NCI-H2107 (cell line): ENCODE data around the gene MARCHF6.
"Not testable (repeated sequence)": the region's sequence is repeated elsewhere in the genome, so short reads cannot be mapped to it uniquely, and the experiment has no call there.

Experiments used
- DNase-seq: peaks from one replicate; lab custom pipeline; 2025; lab: John Stamatoyannopoulos, UW

MARCHF6 gene

DNA sequence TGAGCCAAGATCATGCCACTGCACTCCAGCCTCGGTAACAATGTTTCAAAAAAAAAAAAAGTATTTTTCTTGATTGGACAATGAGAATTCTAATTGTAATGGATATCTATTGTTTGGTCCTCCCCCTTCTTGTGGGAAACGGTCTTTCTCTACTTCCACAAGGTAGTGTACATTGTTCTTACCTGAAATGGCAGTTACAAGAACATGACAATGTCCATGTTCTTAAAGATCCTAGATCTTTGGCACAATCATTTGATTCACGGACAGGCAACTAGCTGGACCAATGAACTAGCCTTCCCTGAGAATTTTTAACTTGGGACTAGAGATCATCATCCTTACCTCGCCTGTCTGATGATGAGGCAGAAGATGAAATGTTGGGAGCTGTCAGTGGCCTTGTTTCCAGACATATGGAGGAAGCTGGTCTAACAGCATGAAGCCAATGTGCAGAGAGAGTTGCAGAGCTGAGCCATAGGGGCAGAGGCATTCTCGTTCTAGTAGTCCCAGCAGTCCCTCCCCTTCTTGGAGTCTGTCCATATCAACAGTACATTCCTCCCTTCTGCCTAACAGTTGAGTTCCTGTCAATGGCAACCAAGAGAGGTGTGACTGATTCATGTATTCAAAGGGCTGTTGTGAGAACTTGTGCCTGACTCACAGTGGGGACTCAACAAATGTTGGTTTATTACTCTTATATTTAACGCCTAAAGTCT is 2.1 kb upstream of the MARCHF6 start:
- DNase-seq = no peak

DNA sequence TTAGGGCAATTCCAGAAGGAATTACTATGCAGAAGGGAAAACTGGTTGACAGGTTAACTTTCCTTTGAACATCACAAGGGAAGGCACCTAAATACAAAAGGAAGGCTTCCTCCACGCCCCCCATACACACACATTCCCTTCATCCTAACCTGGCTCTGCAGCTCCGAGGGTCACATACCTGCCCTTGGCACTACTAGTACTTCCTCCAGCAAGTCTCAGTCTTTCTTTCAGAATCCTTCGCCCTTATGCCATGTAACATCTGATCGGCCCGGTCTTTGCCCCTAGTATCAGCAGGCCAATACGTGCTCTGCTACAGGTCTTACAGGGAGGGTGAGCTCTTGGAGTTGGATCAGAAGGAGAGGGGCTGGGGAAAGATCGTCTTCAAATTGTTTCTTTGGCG is 1.6 kb upstream of the MARCHF6 start:
- no peak for DNase-seq

DNA sequence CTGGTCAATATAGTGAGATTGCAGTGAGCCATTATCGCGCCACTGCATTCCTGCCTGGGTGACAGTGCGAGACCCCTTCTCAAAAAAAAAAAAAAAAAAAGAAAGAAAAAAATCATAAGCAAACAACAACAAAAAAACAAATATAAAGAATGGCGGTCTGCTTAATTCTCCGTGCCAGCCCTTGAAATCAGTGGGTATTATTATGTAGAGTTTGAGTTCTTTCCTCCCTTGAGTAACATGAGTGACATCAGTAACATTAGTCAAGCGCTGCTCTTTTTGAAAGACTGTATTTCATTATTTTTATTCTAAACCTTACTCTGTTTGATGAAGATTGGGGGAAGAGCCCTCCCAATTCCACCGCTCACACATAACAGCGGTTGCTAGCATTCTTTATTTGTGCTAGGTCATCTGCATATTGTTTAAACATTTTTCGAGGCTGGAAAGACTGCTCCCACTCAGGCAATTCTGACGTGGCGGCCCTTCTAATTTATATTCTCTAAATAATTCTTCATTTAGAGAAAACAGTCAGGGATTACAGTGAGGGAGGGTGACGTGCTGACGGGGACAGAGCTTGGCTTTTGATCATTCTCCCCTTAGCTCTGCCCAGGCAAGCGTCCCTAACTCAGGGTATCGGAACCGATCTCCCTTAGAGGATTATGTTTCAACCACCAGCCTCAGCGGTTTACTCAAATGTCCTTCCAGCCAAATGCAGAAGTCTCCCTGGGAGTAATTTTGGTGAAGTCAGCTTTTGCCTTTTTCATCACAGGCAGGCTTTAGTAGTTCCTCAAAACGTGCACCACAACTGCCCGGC is 860 bp upstream of the MARCHF6 start:
- DNase-seq = peak; percentile 73

DNA sequence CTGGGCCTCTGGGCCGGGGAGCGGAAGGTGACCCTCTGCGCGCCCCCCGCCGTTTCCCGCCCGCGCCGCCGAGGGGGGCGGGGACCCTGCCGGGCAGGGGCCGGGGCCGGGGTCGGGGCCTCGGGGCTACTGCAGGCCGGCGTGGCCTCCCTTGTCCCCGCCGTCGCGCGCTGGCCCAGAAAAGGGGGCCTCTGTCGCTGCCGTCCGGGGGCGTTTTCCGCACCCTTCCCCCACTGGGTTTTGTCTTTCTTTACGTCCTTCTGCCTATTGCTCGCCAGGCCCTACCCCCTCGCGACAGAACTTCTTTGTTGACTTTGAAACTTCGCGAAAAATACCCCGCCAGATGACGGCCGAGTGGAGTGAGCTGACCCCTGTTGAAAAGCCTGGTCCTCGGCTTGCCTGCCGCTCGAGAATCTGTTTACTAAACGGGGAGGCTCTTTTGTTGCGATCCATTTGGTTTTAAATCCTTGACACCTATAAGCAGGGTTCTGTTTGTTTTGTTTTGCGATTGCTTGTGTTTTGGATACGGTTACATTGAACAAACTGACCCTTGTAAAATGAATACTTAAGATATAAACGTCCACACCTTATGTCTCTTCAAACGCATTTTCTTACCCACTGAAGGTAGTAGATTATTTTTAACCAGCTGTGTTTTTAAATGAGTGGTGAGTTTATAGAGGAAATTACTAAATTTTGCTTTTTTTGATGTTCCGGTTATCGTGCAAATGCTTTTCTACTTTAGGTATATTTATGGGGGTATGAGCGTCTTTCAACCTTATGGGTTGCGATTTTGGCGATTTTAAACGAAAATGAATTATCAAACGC is 765 bp downstream of the MARCHF6 start:
- no peak for DNase-seq

DNA sequence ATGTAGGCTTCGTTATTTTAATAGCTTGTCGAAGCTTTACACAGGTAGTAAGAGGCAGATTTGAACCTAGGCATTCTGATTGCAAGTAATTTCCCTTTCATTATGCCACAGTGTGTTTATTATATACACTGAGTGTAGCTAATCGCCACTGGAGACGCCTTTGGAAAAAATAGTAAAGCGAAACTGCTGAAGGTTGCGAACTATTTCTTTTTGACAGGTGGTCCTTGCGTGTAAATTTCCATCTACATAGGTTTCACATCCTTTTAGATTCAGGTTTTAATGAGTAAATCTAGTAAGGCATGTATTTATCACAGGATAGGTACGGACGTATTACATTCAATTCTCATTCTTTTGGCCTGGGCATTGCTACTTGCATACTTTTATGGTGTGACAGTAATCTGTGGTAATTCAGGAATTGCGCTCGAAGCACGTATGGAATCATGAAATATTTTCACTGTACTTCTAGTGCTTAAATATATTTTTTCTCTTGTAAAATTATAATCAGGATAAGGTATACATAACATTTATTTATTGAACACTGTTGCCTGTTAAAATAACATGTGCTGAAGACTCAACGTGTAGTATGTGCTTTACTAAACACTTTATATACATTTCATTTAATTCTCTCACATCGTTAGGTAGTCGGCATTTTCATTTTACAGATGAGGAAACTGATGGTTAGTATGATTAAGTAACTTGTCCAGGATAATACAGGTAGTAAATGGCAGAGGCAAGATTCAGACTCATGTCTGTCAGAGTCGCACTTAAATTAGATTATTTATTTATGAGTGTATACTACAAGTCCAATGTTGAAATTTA is 1.8 kb downstream of the MARCHF6 start:
- DNase-seq = no peak

DNA sequence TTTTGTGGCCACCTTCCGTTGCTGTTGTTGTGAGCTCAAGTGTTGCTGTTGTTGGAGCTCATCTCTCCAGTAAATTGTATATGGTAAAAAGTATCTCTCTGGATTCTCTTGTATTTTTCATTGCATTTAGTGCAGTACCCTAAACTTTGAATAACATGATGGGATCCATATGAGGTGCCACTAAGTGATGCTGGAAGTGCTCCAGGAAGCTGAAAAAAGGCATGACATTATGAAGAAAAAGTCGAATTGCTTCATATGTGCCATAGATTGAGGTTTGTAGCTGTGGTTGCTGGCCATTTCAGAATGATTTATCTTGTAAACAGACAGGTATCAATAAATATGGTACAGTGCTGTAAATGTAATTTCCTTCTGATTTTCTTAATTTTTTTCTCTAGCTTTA is 5.5 kb downstream of the MARCHF6 start:
- DNase-seq = no peak

DNA sequence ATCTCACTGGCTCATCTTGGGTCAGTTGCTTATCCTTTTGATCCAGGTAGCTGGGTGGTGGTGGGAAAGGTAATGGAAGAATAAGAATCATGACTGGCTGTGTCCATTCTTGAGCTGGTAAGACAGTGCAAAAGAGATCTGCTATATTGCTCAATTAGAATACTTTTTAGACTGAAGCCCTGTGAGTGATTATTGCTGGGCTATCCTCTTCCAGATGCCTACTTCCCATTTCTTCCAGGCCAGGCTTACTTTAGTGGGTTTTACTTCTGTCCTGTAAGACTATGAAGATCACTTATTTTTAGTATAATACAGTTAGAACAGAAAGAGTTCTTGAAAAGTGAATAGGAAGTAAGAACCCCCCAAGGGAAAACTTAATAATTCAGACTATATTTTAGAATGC is 7.2 kb downstream of the MARCHF6 start:
- no peak for DNase-seq

DNA sequence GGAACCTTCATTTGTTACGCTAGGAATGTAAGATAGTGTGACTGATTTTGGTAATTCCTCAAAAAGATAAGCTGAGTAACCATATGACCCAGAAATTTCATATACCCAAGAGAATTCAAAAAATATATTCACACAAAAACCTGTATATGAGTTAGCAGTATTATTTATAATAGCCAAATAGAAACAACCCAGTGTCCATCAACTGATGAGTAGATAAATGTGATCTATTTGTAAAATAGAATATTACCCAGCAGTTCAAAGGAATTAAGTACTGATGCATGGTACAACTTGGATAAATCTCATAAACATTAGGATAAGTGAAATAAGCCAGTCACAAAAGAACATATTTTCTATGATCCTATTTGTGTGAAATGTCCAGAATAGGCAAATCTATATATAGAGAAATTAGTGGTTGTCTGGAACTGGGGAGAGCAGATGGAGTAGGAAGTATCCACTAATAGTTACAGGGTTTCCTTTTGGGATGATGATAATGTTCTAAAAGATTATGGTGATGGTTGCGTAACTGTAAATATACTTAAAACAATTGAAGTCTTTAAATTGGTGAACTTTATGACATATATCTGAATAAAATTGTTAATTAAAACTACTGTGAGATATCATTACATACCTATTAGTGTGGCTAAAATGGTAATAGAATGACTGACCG is 10.2 kb downstream of the MARCHF6 start:
- DNase-seq = no peak

DNA sequence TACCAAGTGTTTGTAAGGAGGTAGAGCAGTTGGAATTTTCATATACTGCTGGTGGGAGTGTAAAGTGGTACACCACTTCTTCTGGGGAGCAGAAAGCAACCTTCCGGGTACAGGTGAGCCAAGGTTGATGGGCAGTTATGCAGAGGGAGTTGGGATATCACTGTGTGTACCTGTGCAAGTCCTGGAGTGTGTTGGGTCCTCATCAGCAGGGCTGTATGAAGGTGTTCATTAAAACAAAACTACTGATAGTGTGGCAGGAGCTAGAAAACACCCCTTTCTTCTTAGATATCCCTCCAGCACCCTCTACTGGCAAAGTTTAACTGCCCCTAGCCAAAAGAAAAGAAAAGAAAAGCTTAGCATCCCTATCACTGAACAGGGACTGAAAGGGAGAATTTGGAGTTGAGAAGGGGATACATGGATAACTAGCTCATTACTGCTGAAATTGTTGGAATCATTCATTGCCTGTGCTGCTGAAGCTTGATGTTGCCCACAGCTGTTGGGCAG is 10.7 kb downstream of the MARCHF6 start:
- no peak for DNase-seq

DNA sequence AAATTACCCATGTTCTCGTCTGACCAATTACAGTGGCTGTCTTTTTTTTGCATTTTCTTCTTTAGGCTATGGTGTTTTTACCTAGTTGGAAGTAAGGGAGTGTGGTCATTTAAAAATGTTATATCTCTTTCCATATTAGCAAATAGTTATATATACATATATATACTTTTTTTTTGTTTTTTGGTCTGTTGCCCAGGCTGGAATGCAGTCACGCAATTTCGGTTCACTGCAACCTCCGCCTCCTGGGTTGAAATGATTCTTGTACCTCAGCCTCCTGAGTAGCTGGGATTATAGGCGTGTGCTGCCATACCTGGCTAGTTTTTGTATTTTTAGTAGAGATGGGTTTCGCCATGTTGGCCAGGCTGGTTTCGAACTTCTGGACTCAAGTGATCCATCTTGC is 12.3 kb downstream of the MARCHF6 start:
- no peak for DNase-seq

DNA sequence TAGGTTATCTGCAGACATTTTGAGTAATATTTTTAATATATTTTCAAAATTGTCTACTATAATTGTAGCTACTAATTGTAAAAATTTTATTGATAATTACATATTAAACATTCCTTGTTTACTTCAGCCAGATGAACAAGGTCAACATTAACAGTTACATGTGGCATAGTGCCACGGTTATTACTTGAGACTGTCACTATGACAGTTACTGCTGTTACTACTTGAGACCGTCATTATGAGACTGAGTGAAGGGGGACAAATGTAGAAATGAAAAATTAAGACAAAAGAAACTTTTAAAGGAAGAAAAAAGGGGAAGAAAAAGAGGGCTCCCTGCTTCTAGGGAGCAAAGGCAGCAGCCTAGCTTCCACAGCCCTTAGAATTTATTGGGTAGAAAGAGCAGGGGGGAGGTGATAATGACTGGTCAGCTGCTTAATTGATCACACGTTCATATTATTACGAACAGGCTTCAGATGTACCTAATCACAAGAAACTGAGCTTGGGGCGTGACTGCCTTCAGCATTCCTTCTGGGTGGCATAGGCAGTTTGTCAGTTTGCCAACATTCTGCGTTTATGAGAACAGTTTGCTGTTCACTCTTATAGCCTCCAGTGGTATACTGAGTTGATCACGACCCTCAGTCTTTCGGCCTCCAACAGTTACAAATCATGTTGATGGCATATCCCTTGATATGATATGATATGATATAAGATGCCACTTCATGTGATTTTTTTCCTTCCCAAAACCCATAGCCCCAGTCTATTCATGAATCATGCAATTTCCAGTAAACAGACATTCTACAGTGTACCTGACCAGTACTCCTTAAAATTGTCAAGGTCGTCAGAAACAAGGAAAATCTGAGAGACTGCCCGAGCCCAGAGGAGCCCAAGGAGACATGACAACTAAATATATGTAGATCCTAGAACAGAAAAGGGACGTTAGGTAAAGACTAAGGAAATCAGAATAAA is 13.1 kb downstream of the MARCHF6 start:
- no peak for DNase-seq

DNA sequence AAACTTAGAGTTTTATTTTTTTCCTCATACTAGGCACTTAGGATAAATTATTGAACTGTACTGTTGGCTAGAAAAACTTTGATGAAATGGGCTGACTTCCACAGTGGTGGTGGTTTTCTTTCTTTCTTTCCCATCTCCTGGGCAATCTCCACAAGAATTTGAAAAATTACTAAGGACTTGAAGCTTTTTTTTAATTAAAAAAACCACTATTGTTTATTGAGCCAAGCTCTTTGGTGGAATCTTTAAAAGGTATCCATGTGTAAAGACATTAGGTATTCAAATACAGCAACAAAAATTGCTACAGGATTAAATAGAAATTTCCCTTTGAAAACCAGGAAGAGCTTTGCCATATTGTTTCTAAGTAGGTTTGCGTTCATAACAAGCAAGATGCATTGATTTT is 14.1 kb downstream of the MARCHF6 start:
- DNase-seq = no peak

DNA sequence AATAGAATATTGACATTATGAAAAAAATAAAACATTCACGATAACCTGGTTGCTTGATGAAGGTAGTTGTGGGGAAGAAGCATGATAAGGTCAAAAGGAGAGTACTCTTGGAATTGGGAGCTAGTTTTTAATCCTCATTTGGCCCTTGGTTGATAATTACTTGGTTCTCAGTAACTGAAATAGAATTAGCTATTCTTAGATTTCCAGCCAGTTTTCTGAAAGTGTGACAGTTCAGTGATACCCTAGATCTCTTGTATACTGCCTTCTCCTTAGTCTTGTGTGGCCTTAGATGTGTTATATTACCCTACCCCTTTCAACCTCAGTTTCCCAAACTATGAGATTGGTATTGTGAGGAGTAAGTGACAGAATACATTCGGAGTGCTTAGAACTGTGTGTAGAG is 17.4 kb downstream of the MARCHF6 start:
- DNase-seq = no peak

DNA sequence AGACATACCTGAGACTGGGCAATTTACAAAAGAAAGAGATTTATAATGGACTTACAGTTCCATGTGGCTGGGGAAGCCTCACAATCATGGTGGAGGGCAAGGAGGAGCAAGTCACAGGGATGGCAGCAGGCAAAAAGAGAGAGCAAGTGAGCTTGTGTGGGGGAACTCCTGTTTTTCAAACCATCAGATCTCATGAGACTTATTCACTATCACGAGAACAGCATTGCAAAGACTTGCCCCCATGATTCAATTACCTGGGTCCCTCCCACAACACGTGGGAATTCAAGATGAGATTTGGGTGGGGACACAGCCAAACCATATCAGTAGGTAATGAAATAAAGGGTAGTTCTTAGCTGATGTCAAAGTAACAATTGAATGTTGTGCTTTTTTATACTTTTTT is 17.9 kb downstream of the MARCHF6 start:
- DNase-seq = not testable (repeated sequence)

DNA sequence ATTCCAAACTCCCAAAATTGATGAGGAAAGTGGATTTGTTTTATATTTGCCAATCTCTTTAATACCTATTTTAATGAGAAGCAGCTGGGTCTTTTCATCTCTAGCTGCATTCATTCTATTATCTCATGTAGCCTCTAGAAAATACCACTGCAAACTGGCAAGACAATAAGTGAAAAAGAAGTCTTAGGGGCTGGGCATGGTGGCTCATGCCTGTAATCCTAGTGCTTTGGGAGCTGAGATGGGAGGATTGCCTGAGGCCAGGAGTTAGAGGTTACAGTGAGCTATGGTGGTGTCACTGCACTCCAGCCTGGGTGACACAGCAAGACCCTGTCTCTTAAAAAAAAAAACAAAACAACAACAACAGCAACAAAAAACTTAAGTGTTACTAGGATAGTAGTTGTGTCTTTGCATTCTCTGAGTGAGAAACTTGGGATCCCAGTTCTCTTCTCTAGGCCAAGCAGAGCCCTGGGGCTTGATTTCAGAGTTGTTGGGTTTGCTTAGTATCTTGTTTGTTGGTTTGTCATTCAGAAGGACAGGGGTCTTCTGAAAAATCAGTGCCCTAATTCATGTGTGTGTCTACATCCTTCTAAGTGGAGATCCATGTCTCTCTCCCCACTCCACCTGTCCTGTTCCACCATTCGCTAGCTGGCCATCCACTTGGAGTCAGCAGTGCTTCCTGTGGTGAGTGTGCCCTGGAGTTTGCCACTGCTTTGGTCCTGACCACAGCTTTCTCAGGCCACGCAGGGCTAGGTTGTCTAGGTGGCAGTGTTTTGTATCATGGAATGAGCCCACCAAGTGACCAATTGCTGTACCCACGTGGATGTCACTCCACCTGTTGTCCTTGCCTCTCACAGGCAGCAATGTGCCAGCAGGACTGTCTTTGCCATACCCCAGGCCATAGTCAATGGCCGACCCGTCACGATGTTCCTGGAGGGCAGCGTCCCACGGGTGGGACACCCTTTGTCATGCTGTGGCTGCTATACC is 19.5 kb downstream of the MARCHF6 start:
- no peak for DNase-seq

DNA sequence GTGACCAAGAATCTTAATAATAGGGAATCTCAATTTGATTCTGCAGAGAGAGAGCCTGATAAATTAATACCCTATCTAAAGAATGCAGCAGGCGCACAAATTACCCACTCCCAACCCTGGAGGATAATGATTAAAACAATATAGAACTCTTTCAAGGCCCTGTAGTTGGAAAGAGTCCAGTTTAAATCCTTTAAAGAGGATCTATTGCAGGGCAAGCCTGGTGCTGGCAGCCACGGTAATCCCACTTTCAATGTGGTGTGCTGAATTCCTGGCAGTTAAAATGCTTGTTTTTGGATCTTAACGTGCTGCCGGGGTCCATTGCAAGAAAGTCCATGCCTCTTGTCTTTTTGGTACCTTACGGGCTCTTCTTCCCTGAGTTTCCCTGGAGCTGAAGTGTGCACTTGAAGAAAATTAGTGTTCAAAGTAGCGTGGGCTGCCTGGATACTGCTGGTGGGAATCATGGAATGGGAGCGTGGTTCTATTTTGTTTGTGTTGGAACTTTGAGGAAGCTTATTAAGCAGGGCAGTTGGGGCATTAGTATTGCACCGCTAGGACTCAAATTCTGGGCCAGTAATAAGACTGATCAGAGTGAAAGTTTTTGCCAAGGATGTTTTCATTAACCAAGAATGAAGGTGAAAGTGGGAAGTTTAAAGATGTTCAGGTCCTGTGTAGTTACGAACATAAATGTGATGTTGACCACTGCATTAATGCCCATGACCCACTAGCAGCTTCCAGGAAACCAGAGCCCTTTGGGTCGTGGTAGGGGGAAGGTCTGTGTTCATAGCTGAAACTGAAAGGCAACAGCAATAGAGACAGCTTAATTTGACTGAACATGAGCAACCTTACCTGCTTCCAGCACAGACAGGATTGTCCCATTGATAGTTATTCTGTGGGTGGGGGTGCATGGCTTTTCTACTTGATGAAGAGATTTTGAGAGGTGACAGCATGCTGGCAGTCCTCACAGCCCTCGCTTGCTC is 20.8 kb downstream of the MARCHF6 start:
- no peak for DNase-seq

DNA sequence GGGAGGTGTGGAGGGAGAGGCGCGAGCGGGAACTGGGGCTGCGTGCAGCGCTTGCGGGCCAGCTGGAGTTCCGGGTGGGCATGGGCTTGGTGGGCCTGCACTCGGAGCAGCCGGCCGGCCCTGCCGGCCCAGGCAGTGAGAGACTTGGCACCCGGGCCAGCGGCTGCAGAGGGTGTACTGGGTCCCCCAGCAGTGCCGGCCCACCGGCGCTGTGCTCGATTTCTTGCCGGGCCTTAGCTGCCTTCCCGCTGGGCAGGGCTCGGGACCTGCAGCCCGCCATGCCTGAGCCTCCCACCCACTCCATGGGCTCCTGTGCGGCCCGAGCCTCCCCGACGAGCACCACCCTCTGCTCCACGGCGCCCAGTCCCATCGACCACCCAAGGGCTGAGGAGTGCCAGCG is 21.7 kb downstream of the MARCHF6 start:
- not testable (repeated sequence) for DNase-seq
